Measurements from ENCODE around the gene DCBLD2.

DCBLD2 gene

DNA sequence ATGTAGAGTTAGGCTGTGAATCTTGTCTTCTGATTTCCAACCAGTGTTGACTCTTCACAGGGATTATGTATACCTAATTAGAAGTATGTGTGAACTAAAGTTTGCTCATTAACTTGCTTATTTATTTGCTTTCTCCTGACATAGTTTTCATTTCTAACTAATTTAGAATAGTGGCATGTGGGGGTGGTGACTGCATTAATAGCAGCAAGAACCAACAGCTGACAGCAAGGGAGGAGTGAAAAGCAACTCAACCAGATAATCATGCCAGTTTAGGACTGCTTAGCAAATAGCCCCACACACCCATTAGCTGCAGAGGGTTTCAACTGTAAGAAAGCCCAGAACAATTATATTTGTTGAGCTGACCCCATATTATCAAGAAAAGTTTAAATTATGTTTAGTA is 134.6 kb downstream of the DCBLD2 start:
- DNase-seq (ENCODE audit: low spot score) = no peak

DNA sequence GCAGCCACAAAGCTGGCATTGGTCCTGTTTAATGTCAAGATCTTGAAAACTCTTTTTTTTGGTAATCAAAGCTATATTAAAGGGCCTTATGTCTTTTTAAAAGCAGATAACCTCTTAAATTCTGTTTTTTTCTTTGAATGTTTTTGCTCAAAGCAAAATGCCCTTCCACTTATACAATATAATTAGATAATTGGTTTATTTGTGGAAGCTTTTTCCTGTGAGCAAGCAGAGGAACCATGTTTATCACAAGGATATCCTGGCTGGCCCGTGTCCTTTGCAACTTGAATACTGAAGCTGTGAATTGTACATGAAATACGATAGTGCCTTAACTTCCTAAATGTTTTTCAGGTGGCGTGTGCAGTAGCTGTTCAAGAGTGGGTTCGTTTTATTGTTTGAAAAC is 135.8 kb downstream of the DCBLD2 start:
- DNase-seq (ENCODE audit: low spot score) = no peak

DNA sequence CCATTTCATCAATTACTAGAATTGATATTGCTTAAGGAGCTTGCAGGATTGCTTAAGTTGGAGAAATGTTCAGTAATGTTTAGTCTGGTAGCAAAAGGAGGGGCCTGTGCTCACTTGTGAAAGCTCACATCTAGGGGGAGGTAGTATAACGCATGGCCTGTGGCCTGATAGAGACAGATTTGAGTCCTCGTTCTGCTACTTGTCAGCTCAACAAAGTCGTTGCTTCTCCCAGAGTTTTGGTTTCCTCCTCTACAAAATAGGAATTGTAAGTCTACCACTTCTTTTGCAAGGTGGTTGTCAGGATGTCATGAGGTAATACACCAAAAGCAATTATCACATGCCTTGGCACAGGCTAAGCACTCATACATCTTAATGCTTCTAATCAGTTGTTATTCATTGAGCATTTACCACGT is 137.0 kb downstream of the DCBLD2 start:
- DNase-seq (ENCODE audit: low spot score) = no peak

DNA sequence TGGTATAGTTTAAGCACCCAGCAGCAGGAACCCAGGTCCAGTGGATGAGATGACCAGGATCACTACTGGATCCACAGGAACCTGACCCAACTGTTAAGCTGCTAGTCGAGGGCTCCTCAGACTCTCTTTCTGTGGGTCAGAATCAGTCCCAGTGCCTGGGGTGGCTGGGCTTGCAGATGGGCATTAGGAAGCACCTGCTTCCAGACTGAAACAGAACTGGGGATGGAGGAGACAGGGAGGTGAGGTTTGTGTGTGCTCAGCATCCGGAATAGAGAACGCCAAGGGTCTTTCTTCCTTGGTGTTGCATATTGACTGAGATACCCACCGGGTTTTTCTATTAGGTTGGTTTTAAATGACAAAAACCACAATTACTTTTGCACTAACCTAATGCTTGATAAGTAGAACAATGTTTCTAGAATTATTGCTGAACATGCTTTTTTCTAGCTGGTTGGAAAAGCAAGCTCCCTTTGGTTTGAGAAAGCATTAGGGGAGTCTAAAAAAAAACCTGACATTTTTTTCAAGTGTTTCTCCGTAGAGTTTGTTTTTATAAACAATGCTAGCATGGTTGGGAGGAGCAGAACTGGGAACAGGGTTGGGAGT is 137.6 kb downstream of the DCBLD2 start:
- no peak for DNase-seq (ENCODE audit: low spot score)

DNA sequence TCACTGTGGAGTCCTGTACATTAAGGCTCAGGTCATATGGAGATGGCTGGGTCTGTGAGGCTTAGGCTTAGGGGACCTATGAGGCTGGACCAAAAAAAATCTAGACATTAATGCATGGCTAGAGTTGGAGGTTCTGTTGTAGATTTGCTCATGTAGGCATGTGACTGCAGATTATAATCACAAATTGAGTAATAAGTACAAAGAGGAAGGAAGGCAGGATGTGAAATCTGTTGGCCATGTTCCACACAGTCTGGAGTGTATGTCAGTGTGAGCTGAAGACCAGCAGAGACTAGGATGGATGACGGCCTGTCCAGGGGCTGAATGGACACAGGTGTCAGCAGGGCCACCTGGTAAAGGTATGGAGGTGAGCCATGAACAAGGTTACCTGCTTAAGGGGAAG is 138.4 kb downstream of the DCBLD2 start, which contains the start of gene ST3GAL6:
TSS of gene ST3GAL6 (plus strand) at position 265 of the 400 bp plus-strand sequence. CDS start 5,101 bp downstream, outside the sequence.
- DNase-seq (ENCODE audit: low spot score) = no peak

DNA sequence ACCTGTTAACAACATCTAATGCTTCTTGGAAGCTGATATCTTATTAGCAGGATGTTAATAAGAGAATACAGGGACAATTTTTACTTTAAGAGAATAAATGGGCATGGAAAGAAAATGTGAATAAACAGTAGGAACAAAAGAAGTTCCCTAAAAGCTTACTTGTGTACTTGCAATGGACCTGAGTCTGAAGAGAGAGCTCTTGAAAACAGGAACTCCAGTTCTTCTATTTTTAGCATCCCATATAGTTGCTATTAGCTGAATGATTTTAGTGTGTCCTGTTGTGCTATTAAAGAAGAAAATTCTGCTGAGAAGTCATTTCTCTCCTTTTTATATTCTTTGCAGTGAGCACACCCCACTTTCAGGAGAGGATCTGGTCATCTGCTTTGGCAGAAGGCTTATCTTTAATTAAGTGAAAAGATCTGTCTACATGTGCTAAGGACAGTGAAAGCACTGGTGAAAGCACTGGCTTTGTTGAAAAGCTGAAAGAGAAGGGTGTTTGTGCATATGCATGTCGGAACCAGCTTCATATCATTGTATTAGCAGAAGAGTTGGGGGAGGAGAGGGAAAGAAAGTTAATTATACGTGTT is 139.8 kb downstream of the DCBLD2 start:
- no peak for DNase-seq (ENCODE audit: low spot score)

DNA sequence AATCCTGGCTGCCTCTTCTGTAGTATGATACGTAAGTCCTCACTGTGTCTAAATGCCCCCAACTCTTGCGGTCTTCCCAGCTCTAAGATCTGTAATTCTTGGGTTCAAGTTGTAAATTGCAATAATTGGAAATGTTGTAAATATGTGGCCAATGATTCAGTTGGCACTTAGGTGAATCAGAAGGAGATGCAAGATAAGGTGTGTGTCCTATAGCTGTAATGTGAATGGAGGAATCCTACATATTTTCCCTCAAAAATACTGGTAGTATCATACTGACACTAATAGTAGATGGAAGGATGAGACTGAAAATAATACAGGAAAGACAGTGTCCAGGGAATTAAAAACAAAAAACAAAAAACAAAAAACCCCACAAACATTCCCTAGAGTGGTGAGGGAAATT is 141.9 kb downstream of the DCBLD2 start:
- no peak for DNase-seq (ENCODE audit: low spot score)

DNA sequence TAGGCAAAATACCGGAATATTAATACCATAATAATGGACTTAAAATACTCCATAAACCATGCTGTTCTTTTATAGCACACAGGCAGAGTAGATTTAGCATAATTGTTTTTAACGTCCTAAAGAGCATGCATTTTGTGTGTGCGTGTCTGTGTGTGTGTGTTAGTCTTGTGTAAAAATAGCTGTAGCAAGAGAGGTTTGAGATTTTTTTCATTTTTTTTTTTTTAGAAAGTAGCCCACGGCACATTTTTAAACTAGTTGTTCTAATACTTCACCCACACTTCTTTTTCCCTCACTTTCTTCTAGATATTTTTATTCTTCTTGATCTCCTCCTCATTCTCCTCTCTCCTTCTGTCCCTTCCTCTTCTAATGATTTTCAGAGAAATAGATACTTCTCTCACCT is 145.9 kb downstream of the DCBLD2 start:
- DNase-seq (ENCODE audit: low spot score) = no peak

DNA sequence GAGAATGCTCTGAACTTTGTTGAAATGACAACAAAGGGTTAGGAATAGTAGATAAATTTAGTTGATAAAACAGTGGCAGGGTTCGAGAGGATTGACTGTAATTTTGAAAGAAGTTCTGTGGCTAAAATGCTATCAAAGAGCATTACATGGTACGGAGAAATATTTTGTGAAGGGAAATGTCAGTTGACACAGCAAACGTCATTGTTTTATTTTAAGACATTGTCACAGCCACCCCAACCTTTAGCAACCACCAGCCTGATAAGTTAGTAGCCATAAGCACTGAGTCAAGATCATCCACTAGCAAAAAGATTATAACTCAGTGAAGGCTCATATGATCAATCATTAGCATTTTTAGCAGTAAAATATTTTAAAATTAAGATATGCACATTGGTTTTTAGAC is 147.0 kb downstream of the DCBLD2 start:
- DNase-seq (ENCODE audit: low spot score) = no peak

DNA sequence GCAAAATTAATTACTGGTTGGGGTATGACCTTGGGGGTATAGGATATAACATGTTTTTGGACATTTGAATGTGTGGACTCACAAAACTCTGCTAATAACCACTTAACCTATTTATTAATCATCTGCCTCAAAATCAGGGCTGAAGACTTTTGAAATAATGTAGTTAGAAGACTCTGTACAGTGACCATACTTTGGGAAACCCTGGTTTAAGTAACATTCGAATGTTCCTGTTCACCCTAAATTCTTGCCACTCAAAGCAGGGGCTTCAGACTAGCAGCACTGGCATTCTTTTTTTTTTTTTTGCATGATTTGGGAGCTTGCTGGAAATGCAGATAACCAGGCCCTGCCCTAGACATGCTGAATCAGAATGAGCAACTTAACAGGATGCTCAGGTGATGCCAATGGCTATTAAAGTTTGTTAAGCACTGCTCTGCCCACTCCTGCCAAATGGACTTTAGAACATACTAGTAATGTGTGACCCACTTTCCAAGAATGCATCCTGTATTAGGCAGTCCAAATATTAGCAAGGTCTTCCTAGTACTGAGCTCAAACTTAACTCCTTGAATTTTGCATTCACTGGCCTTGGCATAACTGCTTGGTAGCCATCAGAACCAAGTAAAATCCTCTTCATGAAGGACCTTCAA is 151.1 kb downstream of the DCBLD2 start:
- DNase-seq (ENCODE audit: low spot score) = no peak

DNA sequence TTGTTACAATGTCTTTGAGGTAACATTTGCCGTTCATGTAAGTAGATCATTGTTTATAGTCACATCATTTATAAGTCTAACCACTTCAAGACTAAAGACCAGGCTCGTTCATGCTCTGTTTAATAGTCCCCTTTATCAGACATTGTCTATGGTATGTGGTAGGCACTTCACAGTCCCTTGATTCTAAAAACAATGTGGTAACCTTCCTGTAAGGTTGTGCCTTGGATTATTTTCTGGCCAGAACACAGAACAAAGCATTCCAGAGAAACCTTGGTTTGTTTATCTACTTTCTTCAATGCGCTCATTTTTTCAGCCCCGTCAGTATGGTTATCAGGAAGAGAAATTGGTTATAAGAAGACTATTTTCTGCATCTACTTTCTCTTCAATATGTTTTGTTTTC is 154.6 kb downstream of the DCBLD2 start:
- DNase-seq (ENCODE audit: low spot score) = no peak

DNA sequence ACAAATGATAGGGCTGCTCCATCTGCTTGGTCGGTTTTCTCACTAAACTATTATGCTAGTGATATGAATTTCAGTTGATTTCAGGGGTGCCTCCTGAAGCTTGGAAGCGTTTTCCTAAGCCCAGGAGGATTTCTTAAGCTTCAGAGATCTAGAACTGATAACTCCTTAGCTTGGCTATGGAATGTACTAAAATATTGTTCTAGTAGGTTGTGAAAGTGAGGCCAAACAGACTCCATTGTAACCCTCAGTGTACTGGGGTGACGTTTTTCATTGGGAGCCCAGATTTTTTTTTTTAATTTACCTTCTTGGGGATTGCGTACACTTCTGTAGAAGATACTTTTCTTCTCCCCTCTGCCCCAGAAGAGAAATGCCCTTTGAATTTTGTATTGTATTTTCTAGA is 155.4 kb downstream of the DCBLD2 start:
- no peak for DNase-seq (ENCODE audit: low spot score)
